ENCODE data around the gene ROBO1.
"Not testable (repeated sequence)": the region's sequence is repeated elsewhere in the genome, so short reads cannot be mapped to it uniquely, and the experiment has no call there.

The ROBO1 gene

GRCh38 chr3:79246875-79247724 is 520.7 kb downstream of the ROBO1 start:
- DNase-seq (ENCODE audit: low read depth in 2 of 2) = no peak

GRCh38 chr3:79245284-79246138 is 522.3 kb downstream of the ROBO1 start:
- no peak for DNase-seq (ENCODE audit: low read depth in 2 of 2)

- no peak for DNase-seq (ENCODE audit: low read depth in 2 of 2)
These were observed 531.3 kb downstream of the ROBO1 start for GRCh38 chr3:79236496-79236895.

- DNase-seq (ENCODE audit: low read depth in 2 of 2) = no peak
These were observed 534.3 kb downstream of the ROBO1 start for GRCh38 chr3:79233431-79234060.

GRCh38 chr3:79230266-79230665 is 537.5 kb downstream of the ROBO1 start:
- no peak for DNase-seq (ENCODE audit: low read depth in 2 of 2)

- no peak for DNase-seq (ENCODE audit: low read depth in 2 of 2)
These were observed 550.7 kb downstream of the ROBO1 start for GRCh38 chr3:79217096-79217495.

- DNase-seq (ENCODE audit: low read depth in 2 of 2) = no peak
These were observed 552.5 kb downstream of the ROBO1 start for GRCh38 chr3:79215286-79215685.

- DNase-seq (ENCODE audit: low read depth in 2 of 2) = no peak
These were observed 556.0 kb downstream of the ROBO1 start for GRCh38 chr3:79211586-79212359.

GRCh38 chr3:79204351-79204750 is 563.4 kb downstream of the ROBO1 start:
- DNase-seq (ENCODE audit: low read depth in 2 of 2) = no peak

GRCh38 chr3:79203144-79203519 is 564.7 kb downstream of the ROBO1 start:
- DNase-seq (ENCODE audit: low read depth in 2 of 2) = no peak

GRCh38 chr3:79202471-79203143 is 565.2 kb downstream of the ROBO1 start:
- no peak for DNase-seq (ENCODE audit: low read depth in 2 of 2)

GRCh38 chr3:79200456-79200855 is 567.3 kb downstream of the ROBO1 start:
- DNase-seq (ENCODE audit: low read depth in 2 of 2) = no peak

GRCh38 chr3:79199966-79200365 is 567.8 kb downstream of the ROBO1 start:
- DNase-seq (ENCODE audit: low read depth in 2 of 2) = no peak

- DNase-seq (ENCODE audit: low read depth in 2 of 2) = no peak
These were observed 580.4 kb downstream of the ROBO1 start for GRCh38 chr3:79187426-79187825.

- no peak for DNase-seq (ENCODE audit: low read depth in 2 of 2)
These were observed 583.5 kb downstream of the ROBO1 start for GRCh38 chr3:79184251-79184650.

GRCh38 chr3:79183496-79183895 is 584.3 kb downstream of the ROBO1 start:
- DNase-seq (ENCODE audit: low read depth in 2 of 2) = no peak

- DNase-seq (ENCODE audit: low read depth in 2 of 2) = no peak
These were observed 589.2 kb downstream of the ROBO1 start for GRCh38 chr3:79178471-79179180.

- DNase-seq (ENCODE audit: low read depth in 2 of 2) = no peak
These were observed 591.9 kb downstream of the ROBO1 start for GRCh38 chr3:79175870-79176269.

GRCh38 chr3:79173259-79173658 is 594.5 kb downstream of the ROBO1 start:
- not testable (repeated sequence) for DNase-seq (ENCODE audit: low read depth in 2 of 2)

- no peak for DNase-seq (ENCODE audit: low read depth in 2 of 2)
These were observed 595.6 kb downstream of the ROBO1 start for GRCh38 chr3:79172241-79172640.
